ENCODE data around the gene EDIL3. TPM values are rescaled to one million over a fixed set of nuclear protein-coding genes. Genes with fewer than 3 reads are reported as not detected.
"Not testable (repeated sequence)": the region's sequence is repeated elsewhere in the genome, so short reads cannot be mapped to it uniquely, and the experiment has no call there.

Gene EDIL3
- total RNA-seq, 6 experiments from 2014 or later = 3.0 to 52.7 (median 47.5) TPM

GRCh38 chr5:84036842-84037241, 347.8 kb downstream of the EDIL3 start:
- H3K9me3 Mint-ChIP-seq = peaks cover 4% of the 10 kb centered on the region
- no peak for DNase-seq
- TF ChIP-seq, protein P1, sequence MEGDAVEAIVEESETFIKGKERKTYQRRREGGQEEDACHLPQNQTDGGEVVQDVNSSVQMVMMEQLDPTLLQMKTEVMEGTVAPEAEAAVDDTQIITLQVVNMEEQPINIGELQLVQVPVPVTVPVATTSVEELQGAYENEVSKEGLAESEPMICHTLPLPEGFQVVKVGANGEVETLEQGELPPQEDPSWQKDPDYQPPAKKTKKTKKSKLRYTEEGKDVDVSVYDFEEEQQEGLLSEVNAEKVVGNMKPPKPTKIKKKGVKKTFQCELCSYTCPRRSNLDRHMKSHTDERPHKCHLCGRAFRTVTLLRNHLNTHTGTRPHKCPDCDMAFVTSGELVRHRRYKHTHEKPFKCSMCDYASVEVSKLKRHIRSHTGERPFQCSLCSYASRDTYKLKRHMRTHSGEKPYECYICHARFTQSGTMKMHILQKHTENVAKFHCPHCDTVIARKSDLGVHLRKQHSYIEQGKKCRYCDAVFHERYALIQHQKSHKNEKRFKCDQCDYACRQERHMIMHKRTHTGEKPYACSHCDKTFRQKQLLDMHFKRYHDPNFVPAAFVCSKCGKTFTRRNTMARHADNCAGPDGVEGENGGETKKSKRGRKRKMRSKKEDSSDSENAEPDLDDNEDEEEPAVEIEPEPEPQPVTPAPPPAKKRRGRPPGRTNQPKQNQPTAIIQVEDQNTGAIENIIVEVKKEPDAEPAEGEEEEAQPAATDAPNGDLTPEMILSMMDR (IDR thresholded peaks at IDR 0.05) = no peak
- H3K27me3 Mint-ChIP-seq (ENCODE audit: insufficient read depth) = no peaks in the 10 kb centered on the region
- no peak overlapping the region for H3K4me3 Mint-ChIP-seq
- no peak overlapping the region for H3K27ac Mint-ChIP-seq
- H3K4me1 Mint-ChIP-seq (ENCODE audit: low read depth) = peaks cover 11% of the 10 kb centered on the region; the same call in 1 of the 2 replicates
- peaks cover 10% of the 10 kb centered on the region; the same call in 1 of the 2 replicates for H3K36me3 Mint-ChIP-seq (ENCODE audit: low read depth)

- Mint-ChIP-seq H3K27me3 (ENCODE audit: insufficient read depth) (0 out of 2 replicates have a peak, but pooled peaks cover 2% of the 10 kb centered on the region), H3K36me3 (ENCODE audit: low read depth) (peaks cover 11% of the 10 kb centered on the region; the same call in 1 of the 2 replicates), H3K9me3 (peaks cover 17% of the 10 kb centered on the region), H3K4me1 (ENCODE audit: low read depth) (peaks cover 22% of the 10 kb centered on the region; the same call in 1 of the 2 replicates), H3K27ac (no peak overlapping the region), H3K4me3 (no peak overlapping the region; the same call in 1 of the 2 replicates)
- no peak for DNase-seq
- TF ChIP-seq, protein P1 (IDR thresholded peaks at IDR 0.05) = no peak
Observed at GRCh38 chr5:84032324-84032723, 352.4 kb downstream of the EDIL3 start.

DNA sequence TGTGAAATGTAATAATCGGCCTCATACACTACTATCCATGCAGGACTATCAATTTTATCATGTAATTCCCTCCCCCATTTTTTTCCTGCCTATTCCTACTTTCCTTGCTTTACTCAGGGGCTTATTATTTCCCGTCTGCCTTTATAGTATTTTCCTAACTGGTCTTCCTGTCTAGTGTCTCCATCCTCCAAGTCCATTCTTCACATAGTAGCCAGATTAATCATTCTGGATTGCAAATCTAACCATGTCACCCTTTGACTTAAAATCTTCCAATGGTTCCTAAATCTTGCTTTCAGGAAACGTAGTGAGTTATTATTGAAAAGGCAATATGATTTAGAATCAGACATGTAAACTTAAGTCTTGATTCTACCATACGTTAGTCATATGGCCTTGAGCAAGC, 356.6 kb downstream of the EDIL3 start:
- Mint-ChIP-seq H3K4me1 (ENCODE audit: low read depth) (peaks cover 22% of the 10 kb centered on the region; the same call in 1 of the 2 replicates), H3K9me3 (peaks cover 22% of the 10 kb centered on the region), H3K36me3 (ENCODE audit: low read depth) (peaks cover 7% of the 10 kb centered on the region; the same call in 1 of the 2 replicates), H3K4me3 (no peak overlapping the region), H3K27me3 (ENCODE audit: insufficient read depth) (0 out of 2 replicates have a peak, but pooled peaks cover 2% of the 10 kb centered on the region), H3K27ac (peak overlapping the region; percentile 6; the same call in 1 of the 2 replicates)
- no peak for DNase-seq
- TF ChIP-seq, protein P1 (IDR thresholded peaks at IDR 0.05) = no peak

GRCh38 chr5:84018521-84018920, 366.2 kb downstream of the EDIL3 start:
- not testable (repeated sequence) for H3K27ac Mint-ChIP-seq; H3K27me3 Mint-ChIP-seq (ENCODE audit: insufficient read depth); H3K4me3 Mint-ChIP-seq; H3K36me3 Mint-ChIP-seq (ENCODE audit: low read depth); DNase-seq
- peaks cover 12% of the 10 kb centered on the region; the same call in 1 of the 2 replicates for H3K4me1 Mint-ChIP-seq (ENCODE audit: low read depth)
- peaks cover 13% of the 10 kb centered on the region; the same call in 1 of the 2 replicates for H3K9me3 Mint-ChIP-seq

DNA sequence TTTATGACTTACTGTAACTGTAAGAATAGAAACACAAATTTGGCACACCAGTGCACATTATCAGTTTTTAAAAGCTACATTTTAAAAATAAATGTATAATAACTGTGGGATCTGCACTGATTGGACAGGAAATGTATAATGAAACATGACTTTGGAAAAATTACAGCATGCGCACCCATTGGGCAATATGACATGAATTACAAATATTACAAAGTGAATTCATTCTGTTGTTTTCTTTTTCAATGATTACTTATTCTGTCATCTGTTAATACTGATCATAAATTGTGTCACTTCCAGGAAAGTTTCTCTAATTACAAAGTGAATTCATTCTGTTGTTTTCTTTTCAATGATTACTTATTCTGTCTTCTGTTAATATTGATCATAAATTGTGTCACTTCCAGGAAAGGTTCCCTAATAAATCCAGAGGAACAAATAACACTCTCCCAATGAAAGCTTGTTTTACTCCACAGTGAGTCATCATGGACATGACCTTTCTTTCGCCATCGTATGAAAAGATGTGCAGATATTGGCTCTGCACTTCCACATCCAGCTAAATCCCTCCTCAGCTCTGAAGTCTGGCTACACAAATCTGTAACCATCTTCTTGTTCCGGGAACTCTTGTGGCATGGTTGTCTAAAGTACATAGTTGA, 367.0 kb downstream of the EDIL3 start:
- H3K27ac Mint-ChIP-seq = no peak overlapping the region
- DNase-seq = no peak
- TF ChIP-seq, protein P1 (IDR thresholded peaks at IDR 0.05) = no peak
- H3K36me3 Mint-ChIP-seq (ENCODE audit: low read depth) = no peaks in the 10 kb centered on the region
- H3K9me3 Mint-ChIP-seq = peaks cover 13% of the 10 kb centered on the region; the same call in 1 of the 2 replicates
- H3K27me3 Mint-ChIP-seq (ENCODE audit: insufficient read depth) = no peaks in the 10 kb centered on the region
- H3K4me1 Mint-ChIP-seq (ENCODE audit: low read depth) = peaks cover 12% of the 10 kb centered on the region; the same call in 1 of the 2 replicates
- H3K4me3 Mint-ChIP-seq = no peak overlapping the region

GRCh38 chr5:84016085-84016484, 368.6 kb downstream of the EDIL3 start:
- no peak for DNase-seq
- Mint-ChIP-seq H3K4me1 (ENCODE audit: low read depth) (peaks cover 12% of the 10 kb centered on the region; the same call in 1 of the 2 replicates), H3K4me3 (no peak overlapping the region), H3K27me3 (ENCODE audit: insufficient read depth) (no peaks in the 10 kb centered on the region), H3K9me3 (peaks cover 13% of the 10 kb centered on the region; the same call in 1 of the 2 replicates), H3K27ac (no peak overlapping the region), H3K36me3 (ENCODE audit: low read depth) (no peaks in the 10 kb centered on the region)
- TF ChIP-seq, protein P1 (IDR thresholded peaks at IDR 0.05) = no peak

Measured in HFFc6 (cell line).